Measurements from ENCODE around the gene NOS2.
"Not testable (repeated sequence)": the region's sequence is repeated elsewhere in the genome, so short reads cannot be mapped to it uniquely, and the experiment has no call there.

GRCh38 chr17:27840406-27840678, 40.0 kb upstream of the NOS2 start:
- not testable (repeated sequence) for TF ChIP-seq CTCF (IDR thresholded peaks at IDR 0.05; ENCODE audit: insufficient read depth, low read length, poor library complexity, severe bottlenecking); EZH2phosphoT487 (conservative IDR thresholded peaks at IDR 0.05; ENCODE audit: low read length)

All from SU-DHL-6 (cell line).